WTC11 (cell line): ENCODE results near the gene LOX. TPM values are rescaled to one million over a fixed set of nuclear protein-coding genes. Genes with fewer than 3 reads are reported as not detected.

Experiments used
- ATAC-seq: fragments of 200-7000 bp; cut with Tn5 transposase; 2 replicates; pipeline ENCODE4 v1.10.0; 2021; ENCODE audit warnings: mild to moderate bottlenecking, moderate library complexity
- Bru-seq: library from RNA; stranded (reverse); fragments of 400-500 nt; gene quantifications from one replicate; lab custom pipeline; 2021; lab: Mats Ljungman, UMichigan
- CTCF ChIA-PET: fragments of 300-600 bp; sonication (Branson Sonifier 250); formaldehyde crosslinking; loops from one replicate; lab custom pipeline; 2021; ENCODE audit warnings: antibody characterized with exemption; lab: Charles Lee
- POLR2A ChIA-PET: fragments of 350-600 bp; sonication (Branson Sonifier 250); formaldehyde crosslinking; loops from one replicate; lab custom pipeline; 2021; ENCODE audit warnings: antibody characterized with exemption; lab: Charles Lee
- DNase-seq: peaks from one replicate; pipeline ENCODE4 v3.0.0; 2021; ENCODE audit warnings: low spot score
- H3K27ac Mint-ChIP-seq: 2 replicates; pipeline ENCODE4 v1.8.0; 2021; ENCODE audit warnings: mixed read lengths
- H3K27me3 Mint-ChIP-seq: 2 replicates; pipeline ENCODE4 v1.8.0; 2021; ENCODE audit warnings: low read depth, mild to moderate bottlenecking, moderate library complexity, mixed read lengths
- H3K36me3 Mint-ChIP-seq: 2 replicates; pipeline ENCODE4 v1.8.0; 2021; ENCODE audit warnings: mixed read lengths
- H3K4me1 Mint-ChIP-seq: 2 replicates; pipeline ENCODE4 v1.8.0; 2022; ENCODE audit warnings: mixed read lengths
- H3K4me3 Mint-ChIP-seq: 2 replicates; pipeline ENCODE4 v1.8.0; 2021; ENCODE audit warnings: mild to moderate bottlenecking, moderate library complexity, mixed read lengths
- H3K9me3 Mint-ChIP-seq: 2 replicates; pipeline ENCODE4 v1.8.0; 2021; ENCODE audit warnings: mixed read lengths
- ATF1 ChIP-seq: sonication (generic); formaldehyde crosslinking; IDR thresholded peaks from 2 replicates; pipeline ENCODE4 v1.8.1; 2023; ENCODE audit warnings: mild to moderate bottlenecking, moderate library complexity, missing genetic modification reagents
- NFYB ChIP-seq: sonication (generic); formaldehyde crosslinking; conservative IDR thresholded peaks from 2 replicates; pipeline ENCODE4 v1.8.0; 2022; ENCODE audit warnings: low read depth, missing genetic modification reagents
- ZNF423 ChIP-seq: fragments of 250-450 bp; sonication (Bioruptor Pico); IDR thresholded peaks from 2 replicates; pipeline ENCODE4 v2.1.2; 2022; ENCODE audit warnings: mild to moderate bottlenecking, moderate library complexity
- ZNF671 ChIP-seq: fragments of 250-450 bp; sonication (Bioruptor Pico); IDR thresholded peaks from 2 replicates; pipeline ENCODE4 v1.8.0; 2021; ENCODE audit warnings: mild to moderate bottlenecking
- long read RNA-seq, 3 experiments: library from RNA in 1 of 3; library from capped mRNA in 1 of 3; library from polyadenylated mRNA in 1 of 3; unstranded in 2 of 3; stranded (forward) in 1 of 3; transcript quantifications; one replicate each; pipeline ENCODE4 v2.0.0, GENCODE V29; 2021
- total RNA-seq: library from RNA; stranded (reverse); gene quantifications from 3 replicates; pipeline ENCODE4 v1.2.3, GENCODE V29; 2021
- TF ChIP-seq, protein P1 (sequence below): sonication (generic); formaldehyde crosslinking; IDR thresholded peaks from 2 replicates; pipeline ENCODE4 v1.8.0; 2022; ENCODE audit warnings: mild to moderate bottlenecking, missing genetic modification reagents
- TF ChIP-seq, protein P2 (sequence below): fragments of 250-450 bp; sonication (Bioruptor Pico); IDR thresholded peaks from 2 replicates; pipeline ENCODE4 v1.9.0; 2021; ENCODE audit warnings: mild to moderate bottlenecking
- TF ChIP-seq, protein P3 (sequence below): sonication (generic); formaldehyde crosslinking; IDR thresholded peaks from 2 replicates; pipeline ENCODE4 v1.8.1; 2023; ENCODE audit warnings: mild to moderate bottlenecking, missing genetic modification reagents
- TF ChIP-seq, protein P4 (sequence below): fragments of 250-450 bp; sonication (Bioruptor Pico); conservative IDR thresholded peaks from 2 replicates; pipeline ENCODE4 v1.9.0; 2021; ENCODE audit warnings: mild to moderate bottlenecking

Gene LOX, protein sequence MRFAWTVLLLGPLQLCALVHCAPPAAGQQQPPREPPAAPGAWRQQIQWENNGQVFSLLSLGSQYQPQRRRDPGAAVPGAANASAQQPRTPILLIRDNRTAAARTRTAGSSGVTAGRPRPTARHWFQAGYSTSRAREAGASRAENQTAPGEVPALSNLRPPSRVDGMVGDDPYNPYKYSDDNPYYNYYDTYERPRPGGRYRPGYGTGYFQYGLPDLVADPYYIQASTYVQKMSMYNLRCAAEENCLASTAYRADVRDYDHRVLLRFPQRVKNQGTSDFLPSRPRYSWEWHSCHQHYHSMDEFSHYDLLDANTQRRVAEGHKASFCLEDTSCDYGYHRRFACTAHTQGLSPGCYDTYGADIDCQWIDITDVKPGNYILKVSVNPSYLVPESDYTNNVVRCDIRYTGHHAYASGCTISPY
- total RNA-seq (1.3 to 2.8 TPM (median 2.2 TPM) in 3 replicates), Bru-seq, nascent RNA (percentile 33 among the genes with signal in this experiment)
- long read RNA-seq, experiment 1, full-length matches to known transcripts: 11 of 12 reads
- long read RNA-seq, experiment 1, partial matches to known transcripts: 1 of 12 reads
- long read RNA-seq, experiment 1, other reads (novel, unspliced or antisense): 0 of 12 reads
- long read RNA-seq, experiment 2, full-length matches to known transcripts: 2 of 3 reads
- long read RNA-seq, experiment 2, partial matches to known transcripts: 1 of 3 reads
- long read RNA-seq, experiment 2, other reads (novel, unspliced or antisense): 0 of 3 reads
- long read RNA-seq, experiment 3: 0 reads

DNA sequence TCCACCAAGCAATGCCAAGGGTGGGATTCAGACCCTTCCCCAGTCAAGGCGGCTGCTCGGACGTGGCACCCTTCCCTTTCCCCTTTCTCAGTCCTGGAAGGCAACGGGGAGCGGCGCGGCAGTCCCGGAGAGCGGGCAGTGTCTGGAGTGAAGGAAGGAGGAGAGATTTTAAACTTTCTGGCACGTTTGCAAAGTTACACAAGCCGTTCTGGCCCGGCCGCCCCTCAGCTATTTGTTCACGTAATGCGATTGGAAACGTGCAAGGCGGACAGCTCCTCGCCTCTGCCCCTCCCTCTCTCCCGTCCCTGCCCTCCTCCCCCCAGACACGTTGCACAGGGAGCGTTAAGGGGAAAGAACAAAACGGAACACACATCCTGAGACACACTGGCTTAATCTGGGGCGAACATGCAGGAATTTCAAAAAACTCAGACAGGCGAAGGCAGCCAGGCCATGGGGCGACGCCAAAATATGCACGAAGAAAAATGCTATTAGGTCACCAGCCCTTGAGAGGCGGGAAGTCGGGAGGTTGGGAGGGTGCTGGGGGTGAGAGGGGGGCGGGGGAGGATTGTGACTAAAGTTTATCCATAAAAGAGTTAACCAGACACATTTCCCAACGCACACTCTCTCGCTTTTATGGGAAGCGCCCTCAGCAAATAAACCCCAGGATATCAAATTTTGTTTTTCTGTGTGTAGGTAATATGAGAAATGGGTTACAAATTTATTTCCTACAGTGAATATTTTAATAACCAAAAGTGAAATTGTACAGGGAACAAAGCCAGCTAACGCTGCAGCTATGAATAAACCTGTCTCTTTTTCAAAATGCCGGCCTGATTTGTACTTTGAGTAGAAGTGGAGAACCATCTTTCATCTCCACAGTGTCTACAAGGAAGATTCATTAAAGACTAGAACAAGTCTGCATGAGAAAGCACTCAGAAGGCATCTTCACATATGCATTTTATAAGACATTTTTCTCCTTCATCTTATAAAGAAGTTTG, at the start of gene LOX:
TSS of gene LOX (minus strand) at position 144 of the 995 bp plus-strand sequence. CDS start 274 bp downstream, outside the sequence.
- Mint-ChIP-seq H3K9me3 (no peaks in the 10 kb centered on the region), H3K36me3 (no peaks in the 10 kb centered on the region), H3K4me1 (peaks cover 21% of the 10 kb centered on the region), H3K27me3 (peaks cover 45% of the 10 kb centered on the region), H3K4me3 (peak within 1 kb of the TSS; percentile 84), H3K27ac (no peak within 1 kb of the TSS; the same call in 1 of the 2 replicates)
- ChIA-PET CTCF (interaction anchor here (1.1 to 2.6 kb wide), 8 partner anchors 9 to 78 kb away, joined by 4 to 13 read pairs (median 6); partner anchors contain the start of gene ZNF474), POLR2A (interaction anchor here (0.6 kb wide), 1 partner anchor 52 kb away, joined by 3 read pairs; no protein-coding TSS in a partner anchor)
- TF ChIP-seq, protein P1, sequence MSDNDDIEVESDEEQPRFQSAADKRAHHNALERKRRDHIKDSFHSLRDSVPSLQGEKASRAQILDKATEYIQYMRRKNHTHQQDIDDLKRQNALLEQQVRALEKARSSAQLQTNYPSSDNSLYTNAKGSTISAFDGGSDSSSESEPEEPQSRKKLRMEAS: 0 out of 2 replicates have a peak, but pooled peaks have one; percentile 3
- no peak for TF ChIP-seq ZNF671
- DNase-seq (peak; percentile 48), ATAC-seq (peak; percentile 25)

DNA sequence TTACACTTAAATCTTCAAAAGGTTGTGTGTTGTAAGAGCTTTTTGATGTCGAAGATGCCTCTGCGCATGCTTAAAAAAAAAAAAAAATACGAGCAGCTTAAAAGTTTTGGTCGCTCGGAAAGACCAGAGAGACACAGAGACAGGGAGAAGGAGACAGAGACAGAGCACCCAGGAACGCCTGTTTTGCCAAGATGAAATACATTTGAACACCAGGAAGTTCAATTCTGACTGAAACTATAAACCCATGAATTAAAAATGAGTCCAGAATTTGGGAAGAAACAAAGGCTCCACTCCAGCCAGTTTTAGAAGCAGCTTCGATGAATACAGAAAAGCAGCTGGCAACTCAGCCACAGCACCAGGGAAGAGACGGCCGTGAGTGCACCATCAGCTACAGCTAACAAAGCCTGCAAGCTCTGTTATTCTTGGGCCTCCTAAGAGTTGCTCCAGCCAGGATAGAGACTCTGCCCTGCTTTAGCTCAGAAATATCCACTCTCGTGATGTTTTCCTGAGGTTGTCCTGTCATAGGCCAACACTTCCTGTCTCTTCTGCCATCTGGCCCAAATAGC, 48.8 kb upstream of the LOX start:
- peaks cover 18% of the 10 kb centered on the region for H3K4me1 Mint-ChIP-seq
- TF ChIP-seq ATF1 (CRISPR knock-in tag): no peak
- TF ChIP-seq, protein P2, sequence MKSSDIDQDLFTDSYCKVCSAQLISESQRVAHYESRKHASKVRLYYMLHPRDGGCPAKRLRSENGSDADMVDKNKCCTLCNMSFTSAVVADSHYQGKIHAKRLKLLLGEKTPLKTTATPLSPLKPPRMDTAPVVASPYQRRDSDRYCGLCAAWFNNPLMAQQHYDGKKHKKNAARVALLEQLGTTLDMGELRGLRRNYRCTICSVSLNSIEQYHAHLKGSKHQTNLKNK: no peak
- TF ChIP-seq NFYB (CRISPR knock-in tag): no peak
- DNase-seq: no peak
- CTCF ChIA-PET: interaction anchor here (1.1 to 1.8 kb wide), 2 partner anchors 30 to 35 kb away, joined by 3 to 7 read pairs; no protein-coding TSS in a partner anchor
- no peak overlapping the region for H3K4me3 Mint-ChIP-seq
- H3K9me3 Mint-ChIP-seq: no peaks in the 10 kb centered on the region
- no peak for ATAC-seq
- no peaks in the 10 kb centered on the region for H3K27me3 Mint-ChIP-seq
- no peaks in the 10 kb centered on the region for H3K36me3 Mint-ChIP-seq
- POLR2A ChIA-PET: no interaction called here
- no peak overlapping the region for H3K27ac Mint-ChIP-seq

DNA sequence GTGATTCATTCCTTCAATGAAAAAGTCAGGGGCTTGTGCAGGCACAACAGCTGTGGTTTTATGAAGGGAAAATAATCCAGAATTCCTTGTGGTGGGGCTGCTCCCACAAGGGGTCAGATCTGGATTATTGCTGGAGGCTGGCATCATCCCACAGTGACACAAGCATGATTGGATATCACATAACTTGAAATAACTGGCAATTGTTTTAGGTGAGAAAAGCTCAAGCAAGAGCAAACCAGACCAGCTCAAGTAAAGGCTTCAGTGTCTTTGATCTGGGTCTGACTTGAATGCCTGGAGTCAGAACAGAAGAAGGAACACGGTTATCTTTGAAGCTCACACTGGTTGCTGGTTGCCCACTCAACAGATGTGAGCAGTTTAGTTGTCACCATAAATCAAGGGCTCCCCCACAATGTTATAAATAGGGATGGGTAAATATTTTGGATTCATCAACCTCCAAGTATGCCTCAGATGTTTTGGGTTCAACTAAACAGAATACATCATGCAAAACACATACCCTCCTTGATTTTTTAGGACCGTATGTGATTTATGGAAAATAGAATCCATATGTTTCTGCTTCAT, 48.2 kb upstream of the LOX start:
- DNase-seq (no peak), ATAC-seq (no peak)
- Mint-ChIP-seq H3K27me3 (no peaks in the 10 kb centered on the region), H3K4me3 (no peak overlapping the region), H3K4me1 (peaks cover 24% of the 10 kb centered on the region), H3K9me3 (no peaks in the 10 kb centered on the region), H3K27ac (no peak overlapping the region), H3K36me3 (no peaks in the 10 kb centered on the region)
- POLR2A ChIA-PET: no interaction called here
- TF ChIP-seq, protein P3, sequence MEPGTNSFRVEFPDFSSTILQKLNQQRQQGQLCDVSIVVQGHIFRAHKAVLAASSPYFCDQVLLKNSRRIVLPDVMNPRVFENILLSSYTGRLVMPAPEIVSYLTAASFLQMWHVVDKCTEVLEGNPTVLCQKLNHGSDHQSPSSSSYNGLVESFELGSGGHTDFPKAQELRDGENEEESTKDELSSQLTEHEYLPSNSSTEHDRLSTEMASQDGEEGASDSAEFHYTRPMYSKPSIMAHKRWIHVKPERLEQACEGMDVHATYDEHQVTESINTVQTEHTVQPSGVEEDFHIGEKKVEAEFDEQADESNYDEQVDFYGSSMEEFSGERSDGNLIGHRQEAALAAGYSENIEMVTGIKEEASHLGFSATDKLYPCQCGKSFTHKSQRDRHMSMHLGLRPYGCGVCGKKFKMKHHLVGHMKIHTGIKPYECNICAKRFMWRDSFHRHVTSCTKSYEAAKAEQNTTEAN: no peak
- TF ChIP-seq ZNF423 (CRISPR knock-in tag): no peak
- CTCF ChIA-PET: interaction anchor here (1.1 to 1.8 kb wide), 2 partner anchors 30 to 34 kb away, joined by 3 to 7 read pairs; no protein-coding TSS in a partner anchor

DNA sequence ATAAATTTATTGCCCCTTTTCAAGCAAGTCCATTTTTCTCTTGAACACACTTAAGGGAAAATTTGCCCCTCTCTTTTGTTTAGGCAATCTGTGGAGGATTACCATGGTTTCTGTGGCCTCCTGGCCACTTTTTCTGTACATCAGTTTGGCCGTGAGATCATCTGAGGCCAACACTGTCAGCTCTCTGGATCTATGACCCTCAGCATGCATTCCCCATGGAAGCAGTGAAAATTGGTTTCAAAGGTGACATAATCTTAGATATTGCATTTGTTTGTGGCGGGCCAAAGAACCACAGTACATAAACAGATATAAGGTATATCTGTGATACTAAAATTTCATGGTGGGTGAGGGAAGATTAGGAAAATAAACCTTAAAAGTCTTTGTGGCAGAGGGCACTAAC, 46.7 kb upstream of the LOX start:
- Mint-ChIP-seq H3K27ac (no peak overlapping the region), H3K27me3 (no peaks in the 10 kb centered on the region), H3K9me3 (no peaks in the 10 kb centered on the region), H3K4me1 (peaks cover 33% of the 10 kb centered on the region), H3K36me3 (no peaks in the 10 kb centered on the region), H3K4me3 (no peak overlapping the region)
- no peak for DNase-seq
- ChIA-PET CTCF (no interaction called here), POLR2A (no interaction called here)
- TF ChIP-seq, protein P4, sequence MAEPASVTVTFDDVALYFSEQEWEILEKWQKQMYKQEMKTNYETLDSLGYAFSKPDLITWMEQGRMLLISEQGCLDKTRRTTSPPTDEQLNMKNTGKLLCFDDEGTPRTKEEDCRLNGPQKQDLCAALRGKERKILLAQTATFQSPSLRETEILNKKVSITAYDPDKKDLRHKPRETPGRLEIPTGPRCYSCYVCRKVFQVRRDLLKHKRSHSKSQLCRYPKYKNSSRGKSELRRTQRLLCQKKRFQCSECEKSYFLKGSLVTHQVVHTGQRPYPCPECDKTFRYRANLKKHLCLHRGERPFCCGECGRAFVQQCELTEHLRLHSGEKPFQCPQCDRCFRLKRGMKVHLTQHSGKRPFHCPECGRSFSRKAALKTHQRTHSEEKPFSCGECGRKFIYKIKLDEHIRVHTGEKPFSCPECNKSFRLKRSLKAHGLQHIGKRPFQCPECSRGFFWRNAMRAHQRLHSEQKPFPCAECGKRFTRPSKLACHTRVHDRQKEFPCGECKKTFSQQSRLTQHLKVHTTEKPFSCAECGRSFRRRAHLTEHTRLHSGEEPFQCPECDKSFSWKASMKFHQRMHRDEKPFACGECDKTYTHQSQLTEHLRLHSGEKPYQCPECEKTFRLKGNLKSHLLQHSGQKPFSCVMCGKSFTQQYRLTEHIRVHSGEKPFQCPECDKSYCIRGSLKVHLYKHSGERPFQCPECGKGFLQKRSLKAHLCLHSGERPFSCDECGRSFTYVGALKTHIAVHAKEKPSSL: no peak
- TF ChIP-seq ZNF671 (no peak), ATF1 (CRISPR knock-in tag) (no peak)
- no peak for ATAC-seq
